ENCODE results near the gene SETD1A. TPM values are rescaled to one million over a fixed set of nuclear protein-coding genes. Genes with fewer than 3 reads are reported as not detected.

The SETD1A gene
- total and polyA plus RNA-seq, 2 experiments from 2014 or later = 2.3 to 4.0 TPM

GRCh38 chr16:31000671-31001382 lies 43.3 kb downstream of the SETD1A start:
- Histone ChIP-seq H3F3A (ENCODE audit: insufficient read depth) (peaks cover 30% of the 10 kb centered on the region), H3K4me2 (ENCODE audit: unreplicated experiment) (no peak overlapping the region), H3K4me1 (ENCODE audit: insufficient read depth) (peaks cover 32% of the 10 kb centered on the region), H3K9ac (no peak overlapping the region), H3K27me3 (replicated peaks; ENCODE audit: insufficient read depth) (no peaks in the 10 kb centered on the region), H3K36me3 (ENCODE audit: low read depth) (no peaks in the 10 kb centered on the region), H3K9me3 (ENCODE audit: low read depth) (no peaks in the 10 kb centered on the region), H3K9me2 (ENCODE audit: insufficient read depth) (no peaks in the 10 kb centered on the region), H4K20me1 (ENCODE audit: insufficient read depth) (no peaks in the 10 kb centered on the region), H3K27ac (no peak overlapping the region), H3K79me2 (ENCODE audit: insufficient read depth) (no peaks in the 10 kb centered on the region), H3K4me3 (no peak overlapping the region), H2AFZ (no peak overlapping the region)
- no peak for TF ChIP-seq EZH2 (IDR thresholded peaks at IDR 0.05; ENCODE audit: insufficient read depth, poor library complexity, severe bottlenecking)
- TF ChIP-seq EZH2phosphoT487 (IDR thresholded peaks at IDR 0.05; ENCODE audit: insufficient read depth, low read depth) = no peak
- WGBS, 2 experiments (ENCODE audit: low coverage in 1 of 2, low lambda C conversion rate in 2 of 2, missing lambda C conversion rate in 2 of 2) = 86 to 92% methylated on average over 19 of the region's 19 CpGs
- in situ Hi-C loops (cut with MboI) = no loop called here
- no peak for DNase-seq

- no peak overlapping the region for H2AFZ ChIP-seq
- 83 to 90% methylated on average over 13 to 16 of the region's 16 CpGs for WGBS, 2 experiments (ENCODE audit: low coverage in 1 of 2, low lambda C conversion rate in 2 of 2, missing lambda C conversion rate in 2 of 2)
- no peaks in the 10 kb centered on the region for H3K9me3 ChIP-seq (ENCODE audit: low read depth)
- DNase-seq = no peak
- H3K4me3 ChIP-seq = no peak overlapping the region
- no peak overlapping the region for H3K27ac ChIP-seq
- H3K4me2 ChIP-seq (ENCODE audit: unreplicated experiment) = no peak overlapping the region
- no peaks in the 10 kb centered on the region for H3K27me3 ChIP-seq (replicated peaks; ENCODE audit: insufficient read depth)
- no peaks in the 10 kb centered on the region for H3K36me3 ChIP-seq (ENCODE audit: low read depth)
- TF ChIP-seq EZH2 (IDR thresholded peaks at IDR 0.05; ENCODE audit: insufficient read depth, poor library complexity, severe bottlenecking) = no peak
- no peak for TF ChIP-seq EZH2phosphoT487 (IDR thresholded peaks at IDR 0.05; ENCODE audit: insufficient read depth, low read depth)
- in situ Hi-C loops (cut with MboI) = no loop called here
- H3F3A ChIP-seq (ENCODE audit: insufficient read depth) = peaks cover 30% of the 10 kb centered on the region
- no peaks in the 10 kb centered on the region for H4K20me1 ChIP-seq (ENCODE audit: insufficient read depth)
- H3K79me2 ChIP-seq (ENCODE audit: insufficient read depth) = no peaks in the 10 kb centered on the region
- H3K9me2 ChIP-seq (ENCODE audit: insufficient read depth) = no peaks in the 10 kb centered on the region
- H3K4me1 ChIP-seq (ENCODE audit: insufficient read depth) = peaks cover 27% of the 10 kb centered on the region
- no peak overlapping the region for H3K9ac ChIP-seq
Measured at GRCh38 chr16:31001507-31002249, 44.1 kb downstream of the SETD1A start.

GRCh38 chr16:31002250-31002700 lies 44.7 kb downstream of the SETD1A start:
- in situ Hi-C loops (cut with MboI) = no loop called here
- peaks cover 27% of the 10 kb centered on the region for H3K4me1 ChIP-seq (ENCODE audit: insufficient read depth)
- 60 to 70% methylated on average over 10 of the region's 10 CpGs for WGBS, 2 experiments (ENCODE audit: low coverage in 1 of 2, low lambda C conversion rate in 2 of 2, missing lambda C conversion rate in 2 of 2)
- H3K27ac ChIP-seq = no peak overlapping the region
- no peak for TF ChIP-seq EZH2 (IDR thresholded peaks at IDR 0.05; ENCODE audit: insufficient read depth, poor library complexity, severe bottlenecking)
- TF ChIP-seq EZH2phosphoT487 (IDR thresholded peaks at IDR 0.05; ENCODE audit: insufficient read depth, low read depth) = no peak
- no peaks in the 10 kb centered on the region for H3K9me3 ChIP-seq (ENCODE audit: low read depth)
- H3K79me2 ChIP-seq (ENCODE audit: insufficient read depth) = no peaks in the 10 kb centered on the region
- H3K36me3 ChIP-seq (ENCODE audit: low read depth) = no peaks in the 10 kb centered on the region
- no peak overlapping the region for H3K4me2 ChIP-seq (ENCODE audit: unreplicated experiment)
- no peaks in the 10 kb centered on the region for H4K20me1 ChIP-seq (ENCODE audit: insufficient read depth)
- no peak overlapping the region for H3K4me3 ChIP-seq
- H3K9ac ChIP-seq = no peak overlapping the region
- H3K27me3 ChIP-seq (replicated peaks; ENCODE audit: insufficient read depth) = no peaks in the 10 kb centered on the region
- H3F3A ChIP-seq (ENCODE audit: insufficient read depth) = peaks cover 30% of the 10 kb centered on the region
- H2AFZ ChIP-seq = no peak overlapping the region
- DNase-seq = no peak
- no peaks in the 10 kb centered on the region for H3K9me2 ChIP-seq (ENCODE audit: insufficient read depth)

- DNase-seq = no peak
- no peaks in the 10 kb centered on the region for H3K27me3 ChIP-seq (replicated peaks; ENCODE audit: insufficient read depth)
- H3K9ac ChIP-seq = no peak overlapping the region
- H3F3A ChIP-seq (ENCODE audit: insufficient read depth) = peaks cover 28% of the 10 kb centered on the region
- TF ChIP-seq EZH2phosphoT487 (IDR thresholded peaks at IDR 0.05; ENCODE audit: insufficient read depth, low read depth) (no peak), EZH2 (IDR thresholded peaks at IDR 0.05; ENCODE audit: insufficient read depth, poor library complexity, severe bottlenecking) (no peak)
- no peaks in the 10 kb centered on the region for H3K79me2 ChIP-seq (ENCODE audit: insufficient read depth)
- no peaks in the 10 kb centered on the region for H3K9me2 ChIP-seq (ENCODE audit: insufficient read depth)
- 82 to 85% methylated on average over 9 of the region's 9 CpGs for WGBS, 2 experiments (ENCODE audit: low coverage in 1 of 2, low lambda C conversion rate in 2 of 2, missing lambda C conversion rate in 2 of 2)
- no peak overlapping the region for H3K4me3 ChIP-seq
- H3K4me2 ChIP-seq (ENCODE audit: unreplicated experiment) = no peak overlapping the region
- peaks cover 24% of the 10 kb centered on the region for H3K4me1 ChIP-seq (ENCODE audit: insufficient read depth)
- no peak overlapping the region for H2AFZ ChIP-seq
- in situ Hi-C loops (cut with MboI) = no loop called here
- no peaks in the 10 kb centered on the region for H3K36me3 ChIP-seq (ENCODE audit: low read depth)
- no peaks in the 10 kb centered on the region for H3K9me3 ChIP-seq (ENCODE audit: low read depth)
- H3K27ac ChIP-seq = no peak overlapping the region
- no peaks in the 10 kb centered on the region for H4K20me1 ChIP-seq (ENCODE audit: insufficient read depth)
Measured at GRCh38 chr16:31002862-31003341, 45.3 kb downstream of the SETD1A start.
